ENCODE results near the gene HLF. TPM values are rescaled to one million over a fixed set of nuclear protein-coding genes. Genes with fewer than 3 reads are reported as not detected.

HLF gene
- total RNA-seq, 1 donor from 2014 or later = 1.3 TPM

DNA sequence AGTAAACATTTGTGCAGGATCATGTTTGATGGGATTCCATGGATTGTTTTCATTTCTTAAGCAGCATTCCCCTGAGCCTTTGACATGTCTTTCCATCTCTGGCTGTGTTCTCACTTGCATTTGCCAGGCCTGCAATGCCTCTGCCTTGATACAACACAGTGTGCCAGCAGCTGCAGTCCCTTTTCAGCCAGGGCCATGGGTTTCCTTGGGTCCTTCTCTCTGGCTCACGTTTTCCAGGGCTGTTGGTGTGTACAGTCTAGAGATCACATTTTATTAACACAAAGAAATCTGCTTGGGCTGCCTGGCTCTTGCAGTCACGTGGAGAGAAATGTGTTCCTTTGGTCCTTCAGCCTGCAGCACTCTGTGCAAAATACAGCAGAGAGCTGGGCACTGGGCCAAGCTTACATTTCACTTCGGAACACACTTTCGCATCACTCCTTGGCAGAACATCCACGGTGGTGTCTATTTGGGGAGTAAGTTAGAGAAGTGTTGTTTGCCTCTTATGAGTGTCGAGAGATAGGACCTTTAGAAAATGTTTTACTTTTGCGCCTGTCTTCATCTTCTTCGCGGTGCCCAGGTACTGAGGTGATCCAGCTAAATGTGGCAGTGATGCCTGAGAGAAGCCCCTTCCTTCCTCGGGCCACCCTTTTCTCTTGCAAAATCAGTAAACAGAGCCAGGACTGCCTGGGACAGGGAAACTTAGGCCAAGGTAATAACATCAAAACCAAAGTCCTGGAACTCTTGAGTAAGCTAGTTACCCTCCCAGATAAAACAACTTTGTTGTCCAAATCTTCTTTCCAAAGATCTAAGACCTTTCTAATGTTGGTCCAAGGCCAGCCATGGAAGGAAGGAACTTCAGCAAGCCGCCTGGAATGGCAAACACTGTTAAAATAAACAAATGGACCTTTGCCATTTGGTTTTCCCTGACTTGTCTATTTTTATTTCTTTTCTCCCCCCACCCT, 20.9 kb downstream of the HLF start:
- Mint-ChIP-seq H3K4me1 (peaks cover 12% of the 10 kb centered on the region), H3K36me3 (no peaks in the 10 kb centered on the region), H3K27ac (peak overlapping the region; percentile 76), H3K9me3 (peaks cover 4% of the 10 kb centered on the region), H3K4me3 (no peak overlapping the region), H3K27me3 (ENCODE audit: low read depth) (peaks cover 14% of the 10 kb centered on the region)
- no peak for DNase-seq (ENCODE audit: low spot score in 2 of 2, unreplicated experiment in 2 of 2)
- TF ChIP-seq, protein P1, sequence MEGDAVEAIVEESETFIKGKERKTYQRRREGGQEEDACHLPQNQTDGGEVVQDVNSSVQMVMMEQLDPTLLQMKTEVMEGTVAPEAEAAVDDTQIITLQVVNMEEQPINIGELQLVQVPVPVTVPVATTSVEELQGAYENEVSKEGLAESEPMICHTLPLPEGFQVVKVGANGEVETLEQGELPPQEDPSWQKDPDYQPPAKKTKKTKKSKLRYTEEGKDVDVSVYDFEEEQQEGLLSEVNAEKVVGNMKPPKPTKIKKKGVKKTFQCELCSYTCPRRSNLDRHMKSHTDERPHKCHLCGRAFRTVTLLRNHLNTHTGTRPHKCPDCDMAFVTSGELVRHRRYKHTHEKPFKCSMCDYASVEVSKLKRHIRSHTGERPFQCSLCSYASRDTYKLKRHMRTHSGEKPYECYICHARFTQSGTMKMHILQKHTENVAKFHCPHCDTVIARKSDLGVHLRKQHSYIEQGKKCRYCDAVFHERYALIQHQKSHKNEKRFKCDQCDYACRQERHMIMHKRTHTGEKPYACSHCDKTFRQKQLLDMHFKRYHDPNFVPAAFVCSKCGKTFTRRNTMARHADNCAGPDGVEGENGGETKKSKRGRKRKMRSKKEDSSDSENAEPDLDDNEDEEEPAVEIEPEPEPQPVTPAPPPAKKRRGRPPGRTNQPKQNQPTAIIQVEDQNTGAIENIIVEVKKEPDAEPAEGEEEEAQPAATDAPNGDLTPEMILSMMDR (IDR thresholded peaks at IDR 0.05; ENCODE audit: unreplicated experiment) = no peak

- peaks cover 16% of the 10 kb centered on the region for H3K9me3 Mint-ChIP-seq
- no peaks in the 10 kb centered on the region for H3K36me3 Mint-ChIP-seq
- H3K27me3 Mint-ChIP-seq (ENCODE audit: low read depth) = peaks cover 7% of the 10 kb centered on the region
- H3K4me3 Mint-ChIP-seq = no peak overlapping the region
- H3K27ac Mint-ChIP-seq = no peak overlapping the region
- no peak for DNase-seq (ENCODE audit: low spot score in 2 of 2, unreplicated experiment in 2 of 2)
- TF ChIP-seq, protein P1 (IDR thresholded peaks at IDR 0.05; ENCODE audit: unreplicated experiment) = no peak
- H3K4me1 Mint-ChIP-seq = peaks cover 12% of the 10 kb centered on the region
Measured at GRCh38 chr17:55286681-55287589, 22.2 kb downstream of the HLF start.

DNA sequence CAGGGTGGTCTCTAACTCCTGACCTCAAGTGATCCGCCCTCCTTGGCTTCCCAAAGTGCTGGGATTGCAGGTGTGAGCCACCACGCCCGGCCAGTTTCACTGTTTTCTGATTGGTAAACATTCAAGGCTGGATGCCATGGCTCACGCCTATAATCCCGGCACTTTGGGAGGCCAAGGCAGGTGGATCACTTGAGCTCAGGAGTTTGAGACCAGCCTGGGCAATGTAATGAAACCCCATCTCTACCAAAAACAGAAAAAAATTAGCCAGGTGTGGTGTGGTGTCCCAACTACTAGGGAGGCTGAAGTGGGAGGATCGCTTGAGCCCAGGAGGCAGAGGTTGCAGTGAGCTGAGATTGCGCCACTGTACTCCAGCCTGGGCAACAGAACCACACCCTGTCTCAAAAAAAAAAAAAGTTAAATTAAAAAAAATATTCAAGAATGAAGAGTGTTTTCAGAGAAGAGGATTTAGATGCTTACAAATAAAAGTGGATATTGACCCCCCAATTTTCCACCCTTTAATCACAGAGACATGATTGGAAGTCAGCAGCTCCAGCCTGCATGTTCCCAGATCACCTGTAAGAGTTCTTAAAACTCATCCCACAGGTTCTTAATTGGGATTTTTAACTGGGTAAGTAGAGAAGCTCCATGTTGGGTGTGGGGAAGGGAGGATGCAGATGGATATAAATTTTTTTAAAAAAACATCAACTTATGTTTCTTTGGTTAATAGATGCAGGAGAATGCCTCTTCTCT, 23.8 kb downstream of the HLF start:
- H3K4me1 Mint-ChIP-seq = peaks cover 12% of the 10 kb centered on the region
- peaks cover 4% of the 10 kb centered on the region for H3K27me3 Mint-ChIP-seq (ENCODE audit: low read depth)
- TF ChIP-seq, protein P1 (IDR thresholded peaks at IDR 0.05; ENCODE audit: unreplicated experiment) = no peak
- no peak overlapping the region for H3K4me3 Mint-ChIP-seq
- no peak for DNase-seq (ENCODE audit: low spot score in 2 of 2, unreplicated experiment in 2 of 2)
- no peak overlapping the region for H3K27ac Mint-ChIP-seq
- H3K9me3 Mint-ChIP-seq = peaks cover 18% of the 10 kb centered on the region
- H3K36me3 Mint-ChIP-seq = no peaks in the 10 kb centered on the region

GRCh38 chr17:55289106-55289446, 24.3 kb downstream of the HLF start:
- Mint-ChIP-seq H3K4me1 (peaks cover 12% of the 10 kb centered on the region), H3K27me3 (ENCODE audit: low read depth) (peaks cover 3% of the 10 kb centered on the region), H3K27ac (no peak overlapping the region), H3K36me3 (no peaks in the 10 kb centered on the region), H3K9me3 (peaks cover 18% of the 10 kb centered on the region), H3K4me3 (no peak overlapping the region)
- TF ChIP-seq, protein P1 (IDR thresholded peaks at IDR 0.05; ENCODE audit: unreplicated experiment) = no peak
- no peak for DNase-seq (ENCODE audit: low spot score in 2 of 2, unreplicated experiment in 2 of 2)

GRCh38 chr17:55289978-55290377, 25.2 kb downstream of the HLF start:
- TF ChIP-seq, protein P1 (IDR thresholded peaks at IDR 0.05; ENCODE audit: unreplicated experiment) = no peak
- no peaks in the 10 kb centered on the region for H3K36me3 Mint-ChIP-seq
- H3K27ac Mint-ChIP-seq = no peak overlapping the region
- peaks cover 11% of the 10 kb centered on the region for H3K4me1 Mint-ChIP-seq
- H3K27me3 Mint-ChIP-seq (ENCODE audit: low read depth) = peaks cover 3% of the 10 kb centered on the region
- peaks cover 18% of the 10 kb centered on the region for H3K9me3 Mint-ChIP-seq
- no peak overlapping the region for H3K4me3 Mint-ChIP-seq
- no peak for DNase-seq (ENCODE audit: low spot score in 2 of 2, unreplicated experiment in 2 of 2)
